ENCODE results near the gene DENND1A. TPM values are rescaled to one million over a fixed set of nuclear protein-coding genes. Genes with fewer than 3 reads are reported as not detected.

DENND1A gene
- total and polyA plus RNA-seq, 7 donors, result 12.8 to 33.2 (median 19.2) TPM

DNA sequence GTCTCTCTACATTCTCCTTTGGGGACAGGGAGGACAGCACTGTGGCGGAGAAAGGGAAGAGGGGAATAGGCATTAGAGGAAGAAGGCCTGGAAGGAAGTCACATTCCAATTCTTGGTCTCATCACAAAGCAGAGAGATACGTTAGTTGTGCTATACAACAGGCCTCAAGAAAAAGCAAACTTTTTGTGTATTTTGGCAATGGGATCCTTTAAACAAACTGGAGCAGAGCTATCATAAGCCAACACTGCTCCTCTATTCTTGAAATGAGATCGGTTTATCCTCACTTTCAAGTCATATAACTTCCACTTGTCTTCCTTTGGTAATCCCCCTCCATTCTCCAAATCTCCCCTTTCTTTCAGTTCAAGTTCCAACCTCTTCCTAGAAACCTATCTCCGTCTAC, 6.5 kb downstream of the DENND1A start:
- intact Hi-C loops (cut with DNase I), result no loop called here
- 52 to 68% methylated on average over 4 of the region's 4 CpGs for WGBS, 2 donors
- H3K27me3 ChIP-seq, result no peaks in the 10 kb centered on the region
- TF ChIP-seq POLR2A (IDR thresholded peaks at IDR 0.05) (no peak), POLR2AphosphoS5 (IDR thresholded peaks at IDR 0.05) (no peak), EP300 (IDR thresholded peaks at IDR 0.05) (no peak)
- TF ChIP-seq, protein P1, sequence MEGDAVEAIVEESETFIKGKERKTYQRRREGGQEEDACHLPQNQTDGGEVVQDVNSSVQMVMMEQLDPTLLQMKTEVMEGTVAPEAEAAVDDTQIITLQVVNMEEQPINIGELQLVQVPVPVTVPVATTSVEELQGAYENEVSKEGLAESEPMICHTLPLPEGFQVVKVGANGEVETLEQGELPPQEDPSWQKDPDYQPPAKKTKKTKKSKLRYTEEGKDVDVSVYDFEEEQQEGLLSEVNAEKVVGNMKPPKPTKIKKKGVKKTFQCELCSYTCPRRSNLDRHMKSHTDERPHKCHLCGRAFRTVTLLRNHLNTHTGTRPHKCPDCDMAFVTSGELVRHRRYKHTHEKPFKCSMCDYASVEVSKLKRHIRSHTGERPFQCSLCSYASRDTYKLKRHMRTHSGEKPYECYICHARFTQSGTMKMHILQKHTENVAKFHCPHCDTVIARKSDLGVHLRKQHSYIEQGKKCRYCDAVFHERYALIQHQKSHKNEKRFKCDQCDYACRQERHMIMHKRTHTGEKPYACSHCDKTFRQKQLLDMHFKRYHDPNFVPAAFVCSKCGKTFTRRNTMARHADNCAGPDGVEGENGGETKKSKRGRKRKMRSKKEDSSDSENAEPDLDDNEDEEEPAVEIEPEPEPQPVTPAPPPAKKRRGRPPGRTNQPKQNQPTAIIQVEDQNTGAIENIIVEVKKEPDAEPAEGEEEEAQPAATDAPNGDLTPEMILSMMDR (IDR thresholded peaks at IDR 0.05), result no peak
- no peaks in the 10 kb centered on the region for H3K9me3 ChIP-seq
- no peak overlapping the region for H3K27ac ChIP-seq
- peaks cover 0 to 14% (median 11%) of the 10 kb centered on the region in 4 donors for H3K4me1 ChIP-seq
- no peak for DNase-seq
- H3K36me3 ChIP-seq, result no peaks in the 10 kb centered on the region
- H3K4me3 ChIP-seq, result no peak overlapping the region

DNA sequence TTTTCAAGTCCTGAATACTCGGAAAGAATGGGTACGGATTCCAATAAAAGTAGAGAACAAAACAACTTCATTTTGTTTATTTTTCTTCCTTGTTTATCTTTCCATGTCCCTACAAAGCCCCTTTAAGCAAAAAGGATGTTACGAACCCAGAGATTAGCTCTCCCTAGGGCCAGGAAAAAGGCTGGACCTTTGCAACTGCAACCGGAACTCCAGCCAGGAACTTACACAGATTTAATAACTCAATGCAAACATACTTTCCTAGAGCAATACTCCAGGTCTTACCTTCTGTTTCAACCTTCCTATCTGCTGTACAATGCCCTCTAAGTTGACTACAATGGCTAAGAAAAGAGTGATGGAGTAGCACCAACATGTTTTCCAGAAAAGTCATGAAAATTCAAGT, 7.0 kb downstream of the DENND1A start:
- H3K36me3 ChIP-seq, result no peaks in the 10 kb centered on the region
- no peaks in the 10 kb centered on the region for H3K9me3 ChIP-seq
- no peak overlapping the region for H3K27ac ChIP-seq
- peaks cover 0 to 9% (median 6%) of the 10 kb centered on the region in 4 donors for H3K4me1 ChIP-seq
- WGBS, 2 donors, result 17 to 62% methylated on average over 4 of the region's 4 CpGs
- intact Hi-C loops (cut with DNase I), result no loop called here
- H3K27me3 ChIP-seq, result no peaks in the 10 kb centered on the region
- no peak overlapping the region for H3K4me3 ChIP-seq
- no peak for DNase-seq
- TF ChIP-seq, protein P1 (IDR thresholded peaks at IDR 0.05), result no peak
- no peak for TF ChIP-seq POLR2AphosphoS5 (IDR thresholded peaks at IDR 0.05)
- TF ChIP-seq POLR2A (IDR thresholded peaks at IDR 0.05), result no peak
- no peak for TF ChIP-seq EP300 (IDR thresholded peaks at IDR 0.05)

DNA sequence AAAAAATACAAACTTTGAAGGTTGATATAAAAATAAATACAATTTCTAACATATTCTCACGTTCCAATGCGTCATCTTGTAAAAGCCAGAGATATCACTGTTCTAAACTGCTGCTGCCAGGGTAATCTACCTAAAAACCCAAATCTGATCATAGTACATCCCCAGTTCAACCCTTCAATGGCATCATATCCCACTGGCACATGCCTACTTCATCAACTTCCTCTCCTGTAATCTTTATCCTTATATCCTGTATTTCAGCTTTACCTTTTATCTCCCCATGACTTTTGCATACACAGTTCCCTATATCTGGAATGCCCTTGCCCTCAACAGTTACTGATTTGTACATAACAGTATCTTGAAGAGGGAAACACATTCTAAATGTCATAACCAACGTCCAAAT, 7.5 kb downstream of the DENND1A start:
- H3K36me3 ChIP-seq, result no peaks in the 10 kb centered on the region
- H3K27ac ChIP-seq, result no peak overlapping the region
- DNase-seq, result no peak
- no peaks in the 10 kb centered on the region for H3K27me3 ChIP-seq
- H3K9me3 ChIP-seq, result no peaks in the 10 kb centered on the region
- intact Hi-C loops (cut with DNase I), result no loop called here
- 14 to 49% methylated on average over 3 of the region's 3 CpGs for WGBS, 2 donors
- H3K4me3 ChIP-seq, result no peak overlapping the region
- H3K4me1 ChIP-seq, result peaks cover 0 to 5% (median 2%) of the 10 kb centered on the region in 4 donors
- TF ChIP-seq POLR2A (IDR thresholded peaks at IDR 0.05), result no peak
- TF ChIP-seq EP300 (IDR thresholded peaks at IDR 0.05), result no peak
- TF ChIP-seq, protein P1 (IDR thresholded peaks at IDR 0.05), result no peak
- TF ChIP-seq POLR2AphosphoS5 (IDR thresholded peaks at IDR 0.05), result no peak

DNA sequence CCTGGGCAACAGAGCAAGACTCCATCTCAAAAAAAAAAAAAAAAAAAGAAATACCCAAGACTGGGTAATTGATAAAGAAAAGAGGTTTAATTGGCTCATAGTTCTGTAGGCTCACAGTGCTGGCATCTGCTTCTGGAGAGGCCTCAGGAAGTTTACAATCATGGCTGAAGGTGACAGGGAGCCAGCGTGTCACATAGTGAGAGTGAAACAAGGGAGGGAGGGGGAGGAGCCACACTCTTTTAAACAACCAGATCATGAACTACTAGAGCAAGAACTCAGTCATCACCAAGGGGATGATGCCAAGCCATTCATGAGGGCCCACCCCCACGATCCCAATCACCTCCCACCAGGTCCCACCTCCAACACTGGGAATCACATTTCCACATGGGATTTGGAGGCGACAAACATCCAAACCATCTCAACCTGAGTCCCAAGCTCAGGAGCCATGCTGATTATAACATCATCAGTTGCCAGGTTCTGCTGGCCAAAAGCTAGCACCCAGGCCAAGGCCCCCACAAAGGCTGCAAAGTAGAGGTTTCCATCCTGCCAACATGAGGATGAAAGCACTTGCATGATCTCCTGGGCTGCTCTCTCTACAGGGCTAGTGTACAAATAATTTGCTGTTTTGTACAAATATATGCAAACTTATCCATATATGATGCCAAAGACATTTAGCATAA, 15.3 kb downstream of the DENND1A start:
- no peaks in the 10 kb centered on the region for H3K27me3 ChIP-seq
- H3K36me3 ChIP-seq, result no peaks in the 10 kb centered on the region
- intact Hi-C loops (cut with DNase I), result no loop called here
- H3K27ac ChIP-seq, result no peak overlapping the region
- no peaks in the 10 kb centered on the region for H3K9me3 ChIP-seq
- no peak for DNase-seq
- H3K4me3 ChIP-seq, result no peak overlapping the region
- 98% methylated on average over 3 of the region's 3 CpGs for WGBS, 2 donors
- TF ChIP-seq EP300 (IDR thresholded peaks at IDR 0.05) (no peak), POLR2AphosphoS5 (IDR thresholded peaks at IDR 0.05) (no peak), POLR2A (IDR thresholded peaks at IDR 0.05) (no peak)
- TF ChIP-seq, protein P1 (IDR thresholded peaks at IDR 0.05), result no peak
- H3K4me1 ChIP-seq, result peaks cover 0 to 5% (median 0%) of the 10 kb centered on the region in 4 donors
